CD4-positive, CD25-positive, alpha-beta regulatory T cell (primary cell): Measurements from ENCODE around the gene SEC61A2. TPM values are rescaled to one million over a fixed set of nuclear protein-coding genes. Genes with fewer than 3 reads are reported as not detected.

ENCODE experiments used
- ATAC-seq, 2 donors: fragments of 150-1000 bp; cut with Tn5 transposase; one replicate each; pipeline ENCODE4 v1.10.0; 2021; ENCODE audit warnings: low read depth in 2 of 2, moderate number of reproducible peaks in 2 of 2, moderate library complexity in 1 of 2
- DNase-seq, 3 donors: peaks; one replicate each; pipeline versions ENCODE4 v3.0.0 to v3.0.0-alpha.2; 2012 to 2022; ENCODE audit warnings: mixed read lengths in 1 of 3
- H3K27ac ChIP-seq: one replicate; pipeline ENCODE4 v1.7.0; 2013; ENCODE audit warnings: mild to moderate bottlenecking, low read length; ENCODE audit not compliant: insufficient read depth, poor library complexity, severe bottlenecking
- H3K27me3 ChIP-seq: one replicate; pipeline ENCODE4 v1.7.0; 2013; ENCODE audit warnings: low read length; ENCODE audit not compliant: control insufficient read depth, insufficient read depth
- H3K36me3 ChIP-seq: one replicate; pipeline ENCODE4 v1.7.0; 2013; ENCODE audit warnings: mild to moderate bottlenecking, low read length, moderate library complexity; ENCODE audit not compliant: control insufficient read depth, insufficient read depth
- H3K4me1 ChIP-seq: 2 replicates; pipeline ENCODE4 v1.7.0; 2013; ENCODE audit warnings: mild to moderate bottlenecking, low read length; ENCODE audit not compliant: insufficient read depth, control insufficient read depth, poor library complexity, severe bottlenecking
- H3K4me3 ChIP-seq: one replicate; pipeline ENCODE4 v1.7.0; 2013; ENCODE audit warnings: low read depth, mild to moderate bottlenecking, low read length, moderate library complexity
- H3K9me3 ChIP-seq, 2 experiments: 1 replicate in 1 of 2; 2 replicates in 1 of 2; pipeline ENCODE4 v1.7.0; 2013; ENCODE audit warnings: low read length in 2 of 2, mild to moderate bottlenecking in 1 of 2, moderate library complexity in 1 of 2; ENCODE audit not compliant: control insufficient read depth in 2 of 2
- H3K27ac Mint-ChIP-seq, 3 donors: one replicate each; pipeline ENCODE4 v1.8.0; 2020 to 2022; ENCODE audit warnings: mild to moderate bottlenecking in 3 of 3, mixed read lengths in 3 of 3, moderate library complexity in 2 of 3
- H3K27me3 Mint-ChIP-seq: one replicate; pipeline ENCODE4 v1.8.0; 2022; ENCODE audit warnings: mild to moderate bottlenecking, mixed read lengths
- H3K36me3 Mint-ChIP-seq: one replicate; pipeline ENCODE4 v1.8.0; 2020; ENCODE audit warnings: mixed read lengths
- H3K4me1 Mint-ChIP-seq, 4 donors: one replicate each; pipeline ENCODE4 v1.8.0; 2020 to 2022; ENCODE audit warnings: mixed read lengths in 4 of 4, mild to moderate bottlenecking in 1 of 4
- H3K4me3 Mint-ChIP-seq, 4 donors: one replicate each; pipeline ENCODE4 v1.8.0; 2020 to 2022; ENCODE audit warnings: mild to moderate bottlenecking in 4 of 4, mixed read lengths in 4 of 4, moderate library complexity in 3 of 4
- H3K9me3 Mint-ChIP-seq, 7 donors: one replicate each; pipeline ENCODE4 v1.8.0; 2020 to 2022; ENCODE audit warnings: mixed read lengths in 7 of 7, mild to moderate bottlenecking in 3 of 7, moderate library complexity in 2 of 7
- polyA plus RNA-seq, 4 donors: library from polyadenylated mRNA; unstranded; fragments of 300-500 nt; fragmentation: Illumina TruSeq; gene quantifications; one replicate each; pipeline ENCODE4 v1.2.3, GENCODE V29; 2021
- total RNA-seq: library from RNA; stranded (reverse); gene quantifications from one replicate; pipeline ENCODE4 v1.2.3, GENCODE V29; 2022

SEC61A2 gene
- total and polyA plus RNA-seq, 5 donors from 2014 or later = 1.6 to 25.2 (median 3.1) TPM

- Mint-ChIP-seq H3K4me1 (peaks cover 0 to 9% (median 1%) of the 10 kb centered on the region in 4 donors), H3K27me3 (no peaks in the 10 kb centered on the region), H3K36me3 (peaks cover 43% of the 10 kb centered on the region), H3K9me3 (no peaks in the 10 kb centered on the region), H3K4me3 (no peak overlapping the region), H3K27ac (no peak overlapping the region)
- Histone ChIP-seq H3K36me3 (peaks cover 43% of the 10 kb centered on the region), H3K4me3 (no peak overlapping the region), H3K9me3 (no peaks in the 10 kb centered on the region), H3K27ac (no peak overlapping the region), H3K27me3 (no peaks in the 10 kb centered on the region), H3K4me1 (no peaks in the 10 kb centered on the region)
- no peak for DNase-seq
- no peak for ATAC-seq
Observed at GRCh38 chr10:12098966-12099365, 30.5 kb upstream of the SEC61A2 start.

DNA sequence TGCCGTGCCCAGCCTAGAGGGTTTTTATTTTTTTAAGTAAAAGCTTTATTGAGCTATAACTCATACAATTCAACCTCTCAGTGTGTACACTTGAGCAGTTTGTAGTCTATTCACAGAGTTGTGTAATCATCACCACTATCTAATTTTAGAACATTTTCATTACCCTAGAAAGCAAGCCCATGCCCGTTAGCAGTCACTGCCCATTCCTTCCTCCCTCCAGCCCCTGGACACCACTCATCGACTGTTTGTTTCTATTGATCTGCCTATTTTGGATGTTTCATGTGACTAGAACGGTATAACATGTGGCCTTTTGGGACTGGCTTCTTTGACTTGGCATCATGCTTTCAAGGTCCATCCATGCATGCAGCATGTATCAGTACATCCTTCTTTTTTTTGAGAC lies 25.7 kb upstream of the SEC61A2 start:
- H3K4me1 Mint-ChIP-seq = peaks cover 0 to 4% (median 1%) of the 10 kb centered on the region in 4 donors
- no peak overlapping the region for H3K4me3 Mint-ChIP-seq
- Histone ChIP-seq H3K4me3 (no peak overlapping the region), H3K36me3 (peaks cover 44% of the 10 kb centered on the region), H3K27ac (no peak overlapping the region), H3K4me1 (no peaks in the 10 kb centered on the region), H3K9me3 (no peaks in the 10 kb centered on the region), H3K27me3 (no peaks in the 10 kb centered on the region)
- DNase-seq (no peak), ATAC-seq (no peak)
- H3K36me3 Mint-ChIP-seq = peaks cover 44% of the 10 kb centered on the region
- no peak overlapping the region for H3K27ac Mint-ChIP-seq
- H3K27me3 Mint-ChIP-seq = no peaks in the 10 kb centered on the region
- no peaks in the 10 kb centered on the region for H3K9me3 Mint-ChIP-seq

DNA sequence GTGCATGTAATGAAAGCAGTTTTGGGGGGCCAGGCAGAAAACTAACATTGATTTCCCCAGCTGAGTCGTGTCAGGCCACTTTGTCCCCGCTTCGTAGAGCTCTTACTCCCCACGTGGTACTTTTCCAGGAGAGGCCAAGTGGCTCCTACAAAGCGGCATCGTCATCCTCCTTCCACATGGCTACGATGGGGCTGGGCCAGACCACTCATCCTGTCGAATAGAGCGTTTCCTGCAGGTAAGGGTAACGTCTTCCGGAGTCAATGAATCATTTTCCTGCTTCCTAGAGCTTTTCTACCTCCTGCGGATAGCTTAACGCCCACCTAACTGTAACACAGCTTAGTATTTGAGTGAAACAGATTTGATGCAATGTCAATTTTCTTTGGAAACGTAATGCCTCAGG lies 21.7 kb upstream of the SEC61A2 start:
- no peak overlapping the region for H3K27ac ChIP-seq
- no peak for ATAC-seq

DNA sequence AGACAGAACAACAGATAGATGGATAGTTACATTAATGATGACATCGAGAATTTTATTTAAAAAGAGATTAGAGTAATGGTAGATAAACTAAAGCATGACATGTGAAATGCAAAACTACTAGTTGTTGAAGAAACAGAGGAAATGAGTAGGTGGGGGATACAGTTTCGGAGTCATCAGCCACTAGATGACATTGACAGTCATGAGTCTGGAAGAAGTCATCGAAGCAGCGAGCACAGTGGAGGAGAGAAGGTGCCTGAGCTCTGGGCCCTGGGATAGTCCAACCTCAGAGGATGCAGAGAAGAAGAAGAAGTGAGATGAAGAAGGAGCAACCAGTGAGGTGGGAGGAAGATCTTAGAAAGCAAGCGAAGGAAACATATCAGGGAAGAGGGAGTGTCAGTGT lies 20.2 kb upstream of the SEC61A2 start:
- peaks cover 34% of the 10 kb centered on the region for H3K36me3 Mint-ChIP-seq
- H3K36me3 ChIP-seq = peaks cover 30% of the 10 kb centered on the region
- H3K27ac Mint-ChIP-seq = peak overlapping the region in 2 of 3 donors; percentile 2 to 11
- peaks cover 0 to 9% (median 4%) of the 10 kb centered on the region in 4 donors for H3K4me1 Mint-ChIP-seq
- no peak overlapping the region for H3K4me3 ChIP-seq
- no peaks in the 10 kb centered on the region for H3K4me1 ChIP-seq
- DNase-seq (no peak), ATAC-seq (no peak)
- no peaks in the 10 kb centered on the region for H3K9me3 Mint-ChIP-seq
- no peaks in the 10 kb centered on the region for H3K9me3 ChIP-seq
- H3K27me3 Mint-ChIP-seq = no peaks in the 10 kb centered on the region
- H3K4me3 Mint-ChIP-seq = no peak overlapping the region
- no peak overlapping the region for H3K27ac ChIP-seq
- no peaks in the 10 kb centered on the region for H3K27me3 ChIP-seq

More for the DNA sequence above, 21.7 kb upstream of the SEC61A2 start:
- Histone ChIP-seq H3K27me3 (no peaks in the 10 kb centered on the region), H3K4me3 (no peak overlapping the region), H3K36me3 (peaks cover 36% of the 10 kb centered on the region), H3K4me1 (no peaks in the 10 kb centered on the region), H3K9me3 (no peaks in the 10 kb centered on the region)
- DNase-seq = no peak
- no peaks in the 10 kb centered on the region for H3K9me3 Mint-ChIP-seq
- H3K27me3 Mint-ChIP-seq = no peaks in the 10 kb centered on the region
- no peak overlapping the region for H3K27ac Mint-ChIP-seq
- H3K4me1 Mint-ChIP-seq = peaks cover 0 to 7% (median 3%) of the 10 kb centered on the region in 4 donors
- H3K36me3 Mint-ChIP-seq = peaks cover 43% of the 10 kb centered on the region
- H3K4me3 Mint-ChIP-seq = no peak overlapping the region

GRCh38 chr10:12111528-12111927 lies 17.9 kb upstream of the SEC61A2 start:
- Histone ChIP-seq H3K4me1 (no peaks in the 10 kb centered on the region), H3K27ac (no peak overlapping the region), H3K27me3 (no peaks in the 10 kb centered on the region), H3K4me3 (no peak overlapping the region), H3K9me3 (no peaks in the 10 kb centered on the region), H3K36me3 (peaks cover 20% of the 10 kb centered on the region)
- Mint-ChIP-seq H3K4me3 (no peak overlapping the region), H3K4me1 (peaks cover 0 to 9% (median 4%) of the 10 kb centered on the region in 4 donors), H3K9me3 (no peaks in the 10 kb centered on the region), H3K27ac (peak overlapping the region in 1 of 3 donors; percentile 27), H3K36me3 (peaks cover 28% of the 10 kb centered on the region), H3K27me3 (no peaks in the 10 kb centered on the region)
- ATAC-seq (no peak), DNase-seq (no peak)

DNA sequence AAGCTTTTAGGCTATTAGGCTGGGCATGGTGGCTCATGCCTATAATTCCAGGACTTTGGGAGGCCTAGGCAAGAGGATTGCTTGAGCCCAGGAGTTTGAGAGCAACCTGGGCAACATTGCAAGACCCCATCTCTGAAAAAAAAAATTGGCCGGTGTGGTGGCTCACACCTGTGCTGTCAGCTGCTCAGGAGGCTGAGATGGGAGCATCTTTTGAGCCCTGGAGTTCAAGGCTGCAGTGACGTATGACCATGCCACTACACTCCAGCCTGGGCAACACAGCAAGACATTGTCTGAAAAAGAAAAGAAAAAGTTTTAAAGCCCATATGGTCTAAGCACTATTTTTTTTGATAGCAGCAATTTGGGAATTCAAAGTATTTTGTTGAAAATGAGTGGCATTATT lies 15.8 kb upstream of the SEC61A2 start:
- Histone ChIP-seq H3K4me3 (no peak overlapping the region), H3K9me3 (no peaks in the 10 kb centered on the region), H3K27ac (no peak overlapping the region), H3K27me3 (no peaks in the 10 kb centered on the region), H3K4me1 (no peaks in the 10 kb centered on the region), H3K36me3 (peaks cover 16% of the 10 kb centered on the region)
- no peak overlapping the region for H3K4me3 Mint-ChIP-seq
- no peaks in the 10 kb centered on the region for H3K27me3 Mint-ChIP-seq
- peaks cover 25% of the 10 kb centered on the region for H3K36me3 Mint-ChIP-seq
- H3K27ac Mint-ChIP-seq = no peak overlapping the region
- ATAC-seq (no peak), DNase-seq (no peak)
- no peaks in the 10 kb centered on the region for H3K9me3 Mint-ChIP-seq
- peaks cover 0 to 9% (median 4%) of the 10 kb centered on the region in 4 donors for H3K4me1 Mint-ChIP-seq

- peak overlapping the region; percentile 91 to 92 (median 92) for H3K27ac Mint-ChIP-seq
- Histone ChIP-seq H3K9me3 (no peaks in the 10 kb centered on the region), H3K4me1 (peaks cover 18% of the 10 kb centered on the region), H3K4me3 (no peak overlapping the region), H3K36me3 (peaks cover 11% of the 10 kb centered on the region), H3K27ac (peak overlapping the region; percentile 81), H3K27me3 (no peaks in the 10 kb centered on the region)
- no peak for ATAC-seq
- H3K36me3 Mint-ChIP-seq = peaks cover 32% of the 10 kb centered on the region
- H3K4me1 Mint-ChIP-seq = peaks cover 13 to 23% (median 21%) of the 10 kb centered on the region in 4 donors
- no peak for DNase-seq
- no peaks in the 10 kb centered on the region for H3K9me3 Mint-ChIP-seq
- H3K4me3 Mint-ChIP-seq = peak overlapping the region in 1 of 4 donors; percentile 73
- H3K27me3 Mint-ChIP-seq = no peaks in the 10 kb centered on the region
Observed at GRCh38 chr10:12121673-12122072, 7.8 kb upstream of the SEC61A2 start.

GRCh38 chr10:12130237-12130872 lies 878 bp downstream of the SEC61A2 start:
- H3K36me3 Mint-ChIP-seq = peaks cover 3% of the 10 kb centered on the region
- Histone ChIP-seq H3K27me3 (no peaks in the 10 kb centered on the region), H3K4me1 (peaks cover 9% of the 10 kb centered on the region), H3K27ac (peak overlapping the region; percentile 90), H3K4me3 (peak overlapping the region; percentile 95), H3K9me3 (no peaks in the 10 kb centered on the region), H3K36me3 (peaks cover 6% of the 10 kb centered on the region)
- ATAC-seq (peak; percentile 10 to 18), DNase-seq (peak; percentile 15 to 79 (median 47))
- no peaks in the 10 kb centered on the region for H3K9me3 Mint-ChIP-seq
- H3K4me1 Mint-ChIP-seq = peaks cover 9 to 29% (median 20%) of the 10 kb centered on the region in 4 donors
- H3K4me3 Mint-ChIP-seq = peak overlapping the region; percentile 92 to 96 (median 93)
- H3K27me3 Mint-ChIP-seq = no peaks in the 10 kb centered on the region
- peak overlapping the region; percentile 67 to 96 (median 84) for H3K27ac Mint-ChIP-seq
